NCI-H2107 treated with DMSO at 0.1 percent for 48 hours (cell line): Measurements from ENCODE around the gene SLC10A7.

Experiments used
- DNase-seq: peaks from one replicate; lab custom pipeline; 2025; ENCODE audit not compliant: unreplicated experiment; lab: John Stamatoyannopoulos, UW

Gene SLC10A7

DNA sequence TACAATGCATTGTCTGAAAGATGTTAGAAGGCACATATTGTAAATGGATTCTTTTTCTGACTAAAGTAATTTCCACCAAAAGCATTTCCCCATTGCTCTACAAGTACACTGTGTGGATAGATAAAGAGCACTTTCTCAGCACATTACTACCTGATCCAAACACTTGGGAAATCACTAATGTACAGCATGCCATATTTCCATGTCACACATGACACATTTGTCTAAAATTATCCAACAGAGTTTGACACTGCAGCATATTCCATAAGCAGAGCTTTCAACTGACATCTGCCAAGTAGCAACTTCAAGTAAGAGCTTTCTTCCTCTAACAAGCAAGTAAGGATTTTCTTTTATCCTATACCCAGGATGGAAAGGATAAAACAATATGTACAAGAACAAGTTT lies 257.9 kb downstream of the SLC10A7 start:
- no peak for DNase-seq

DNA sequence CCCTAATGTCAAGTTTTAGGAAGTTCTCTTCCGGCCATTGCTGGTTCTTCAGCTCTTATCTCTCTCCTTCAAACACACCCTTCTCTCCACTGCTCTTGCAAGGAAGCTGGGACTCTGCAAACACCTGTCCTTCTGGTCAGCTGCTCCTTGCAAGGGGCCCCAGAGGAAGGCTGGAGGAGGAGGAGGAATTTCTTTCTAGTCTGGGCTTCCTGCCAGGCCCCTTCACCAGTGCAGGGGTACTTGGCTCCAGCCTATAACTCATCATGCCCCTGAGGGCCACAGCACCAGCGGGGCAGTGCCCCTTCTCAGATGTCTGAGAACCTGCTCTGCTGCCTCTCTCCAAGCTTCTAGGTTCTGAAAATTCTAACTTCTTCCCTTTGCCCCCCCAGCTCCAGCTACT lies 260.7 kb downstream of the SLC10A7 start:
- no peak for DNase-seq

DNA sequence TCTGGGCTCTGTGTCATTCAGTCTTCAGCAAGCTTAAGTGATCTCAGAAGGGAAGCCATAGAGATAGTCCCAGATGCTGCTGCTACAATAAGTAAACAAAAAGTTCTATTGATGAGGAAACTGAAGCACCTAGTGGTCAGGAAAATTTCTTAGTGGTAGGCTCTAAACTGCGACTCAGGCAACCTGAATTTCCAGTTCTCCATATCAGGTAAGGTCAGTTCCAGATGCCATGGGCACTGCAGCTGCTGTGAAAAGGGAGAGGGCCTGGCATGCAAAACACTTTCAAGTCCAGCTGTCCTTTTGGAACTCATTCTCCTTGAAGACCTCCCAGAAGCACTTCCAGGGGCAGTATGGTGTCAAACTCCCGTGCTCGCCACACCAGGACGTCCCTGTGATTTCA lies 261.2 kb downstream of the SLC10A7 start:
- no peak for DNase-seq

DNA sequence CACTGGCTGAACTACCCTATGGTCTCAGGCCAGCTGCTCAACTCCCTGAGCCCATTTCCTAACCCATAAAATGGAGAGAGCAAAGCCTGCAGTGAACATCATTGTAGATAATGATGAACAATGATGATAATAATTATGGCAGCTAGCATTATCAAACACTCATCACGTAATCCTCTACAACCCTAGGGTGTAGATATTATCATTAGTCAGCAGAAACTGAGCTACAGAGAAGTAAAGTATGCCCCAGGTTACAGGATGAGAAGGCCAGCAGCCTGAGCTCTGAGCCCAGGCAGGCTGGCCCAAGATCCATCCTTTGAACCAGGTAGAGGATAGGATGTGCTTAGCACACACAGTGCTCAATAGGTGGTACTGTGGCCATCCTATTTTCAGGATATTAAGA lies 264.2 kb downstream of the SLC10A7 start:
- DNase-seq, result no peak

- DNase-seq, result no peak
Observed at GRCh38 chr4:146256328-146256727, 265.4 kb downstream of the SLC10A7 start.

GRCh38 chr4:146255874-146256273 lies 265.9 kb downstream of the SLC10A7 start:
- no peak for DNase-seq

- no peak for DNase-seq
Observed at GRCh38 chr4:146255463-146255862, 266.3 kb downstream of the SLC10A7 start.

GRCh38 chr4:146252969-146253611 lies 268.6 kb downstream of the SLC10A7 start:
- no peak for DNase-seq

DNA sequence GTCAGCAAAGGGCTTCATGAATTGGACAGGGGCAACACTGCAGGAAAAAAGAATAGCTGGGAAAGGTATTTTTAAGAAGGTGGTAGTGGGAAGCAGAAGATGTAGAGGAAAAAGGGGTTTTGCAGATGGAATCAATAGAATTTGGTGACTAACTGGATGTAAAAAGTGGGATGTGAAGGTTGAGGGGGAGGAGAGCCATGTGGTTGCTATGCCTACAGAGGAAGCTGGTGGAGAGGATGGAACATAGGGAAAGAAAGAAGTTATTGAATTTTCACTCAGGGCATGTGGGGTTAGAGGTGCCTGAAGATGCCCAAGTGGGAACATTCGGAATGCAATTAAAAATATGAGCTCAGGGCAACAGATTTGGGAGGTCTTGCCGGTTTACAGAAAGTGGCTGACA lies 274.4 kb downstream of the SLC10A7 start:
- DNase-seq, result no peak

DNA sequence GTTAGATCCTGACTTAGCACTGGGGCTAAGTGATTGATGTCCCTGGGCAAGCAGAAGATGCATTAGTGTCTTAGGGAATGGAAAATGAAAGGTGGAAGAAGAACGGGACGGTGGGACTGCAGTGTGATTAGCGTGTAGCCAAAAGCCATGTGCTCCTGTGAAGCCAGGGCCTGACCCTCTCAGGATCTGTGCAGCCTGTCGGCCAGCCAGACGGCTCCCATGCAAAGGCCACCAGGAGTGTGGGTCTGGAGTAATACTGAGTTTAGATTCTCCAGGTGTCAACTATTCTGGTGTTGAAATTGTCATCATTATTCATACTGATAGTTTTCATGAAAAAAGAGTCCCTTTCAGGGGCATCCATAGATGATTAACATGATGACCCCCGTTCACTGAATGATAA lies 275.4 kb downstream of the SLC10A7 start:
- DNase-seq, result no peak

DNA sequence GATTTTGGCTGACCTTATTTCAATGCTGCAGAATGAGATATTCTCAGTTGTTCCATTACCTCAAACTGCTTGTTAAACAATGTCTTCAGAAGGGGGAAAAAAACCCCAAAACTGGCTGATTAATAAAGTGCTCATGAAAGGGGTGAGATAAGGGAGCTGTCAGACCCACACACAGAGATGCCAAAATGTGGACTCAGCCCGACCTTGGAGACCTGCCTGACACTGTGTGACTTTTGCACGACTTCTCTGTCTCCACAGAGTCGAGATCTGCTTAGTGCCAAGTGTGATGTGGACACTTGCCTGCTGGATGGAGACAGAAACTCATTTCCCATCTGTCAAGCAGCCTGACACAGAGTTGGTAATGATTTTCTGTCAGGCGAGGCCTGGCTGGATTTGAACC lies 275.9 kb downstream of the SLC10A7 start:
- DNase-seq, result no peak

DNA sequence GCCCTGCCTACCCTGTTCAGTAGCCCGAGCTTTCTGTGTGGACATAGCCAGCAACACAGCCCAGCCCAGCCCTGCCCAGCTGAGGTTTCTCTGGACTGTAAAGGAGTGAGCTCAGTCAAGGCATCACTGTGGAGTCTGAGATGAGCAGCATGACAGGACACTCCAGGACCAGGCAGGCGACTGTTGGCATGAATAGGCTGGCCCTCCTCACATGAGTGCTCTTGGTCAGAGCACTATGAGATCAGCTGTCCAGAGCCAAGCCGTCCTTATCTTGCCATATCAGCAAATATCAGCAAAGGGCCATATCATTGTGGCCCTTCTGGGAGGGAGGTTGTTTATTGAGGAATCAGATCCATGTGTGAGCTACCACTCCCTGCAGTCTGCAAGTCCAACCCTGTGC lies 276.5 kb downstream of the SLC10A7 start:
- DNase-seq, result no peak

DNA sequence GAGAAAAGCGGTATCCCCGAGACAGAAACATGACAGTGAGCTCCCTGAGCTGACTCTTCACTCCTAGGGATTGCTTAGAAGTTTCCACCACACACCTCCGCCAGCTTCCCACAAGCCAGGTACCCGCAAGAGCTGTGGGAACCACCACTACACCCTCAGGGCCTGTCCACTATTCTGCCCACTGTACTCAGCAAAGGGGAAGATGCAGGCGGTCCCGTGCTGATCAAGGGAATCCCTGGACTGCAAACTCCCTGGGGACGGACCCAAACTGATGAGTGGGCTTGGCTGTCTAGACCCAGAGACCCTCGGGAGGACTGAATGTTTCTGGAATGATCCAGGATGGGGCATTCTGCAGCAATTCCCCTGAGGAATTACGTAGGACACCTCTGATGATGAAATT lies 277.2 kb downstream of the SLC10A7 start:
- no peak for DNase-seq

GRCh38 chr4:146243883-146244277 lies 277.9 kb downstream of the SLC10A7 start:
- DNase-seq, result no peak

DNA sequence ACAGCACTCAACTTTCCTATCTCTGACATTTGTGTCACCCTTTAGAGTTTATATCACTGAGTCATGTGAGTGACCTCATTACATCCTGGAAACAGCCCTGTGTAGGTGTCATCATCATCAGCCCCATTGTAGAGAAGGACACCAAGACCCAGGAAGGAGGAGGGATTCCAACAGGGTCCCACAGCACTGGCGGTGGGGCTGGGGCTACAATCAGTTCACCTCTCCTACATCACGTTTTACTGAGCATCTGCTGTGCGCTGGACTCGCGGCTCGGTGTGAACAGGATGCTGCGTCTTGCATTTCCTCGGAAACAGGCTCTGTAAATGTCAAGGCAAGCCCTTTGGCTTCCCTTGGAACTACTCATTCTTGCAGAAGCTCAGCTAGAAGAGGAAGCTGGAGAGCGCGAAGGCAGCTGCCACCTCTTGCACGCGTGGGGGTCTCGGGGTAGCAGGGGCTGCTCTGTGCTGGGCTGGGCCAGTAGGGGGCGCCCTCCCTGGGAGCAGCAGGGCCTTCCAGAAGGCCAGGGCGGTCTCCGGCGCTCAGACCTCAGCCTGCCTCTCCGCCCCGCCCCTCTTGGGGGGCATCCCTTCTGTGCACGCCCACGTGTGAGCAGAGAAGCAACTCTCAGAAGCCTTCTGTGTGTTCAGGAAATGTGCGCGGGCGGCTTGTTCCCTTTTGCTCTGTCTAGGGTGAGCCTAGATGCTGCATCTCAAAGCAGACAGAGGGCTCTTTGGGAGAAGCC lies 278.4 kb downstream of the SLC10A7 start:
- no peak for DNase-seq

DNA sequence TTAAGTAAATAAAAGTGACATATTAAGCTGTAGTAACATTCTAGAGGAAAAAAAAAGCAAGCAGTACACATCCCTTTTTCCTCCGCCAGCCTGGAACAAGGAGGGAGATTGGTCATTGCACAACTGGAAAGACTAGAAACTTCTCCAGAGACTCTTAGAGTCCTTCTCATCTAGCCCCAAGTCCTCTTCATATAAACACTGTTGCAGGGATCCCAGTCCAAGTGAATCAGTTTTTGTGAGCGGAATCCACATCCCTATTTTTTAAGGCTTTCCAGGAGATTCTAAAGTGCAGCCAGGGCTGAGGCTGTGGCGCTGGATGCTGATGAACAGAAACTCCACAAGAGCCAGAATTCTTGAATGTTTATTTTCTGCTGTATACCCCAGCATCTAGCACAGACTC lies 283.6 kb downstream of the SLC10A7 start:
- no peak for DNase-seq

DNA sequence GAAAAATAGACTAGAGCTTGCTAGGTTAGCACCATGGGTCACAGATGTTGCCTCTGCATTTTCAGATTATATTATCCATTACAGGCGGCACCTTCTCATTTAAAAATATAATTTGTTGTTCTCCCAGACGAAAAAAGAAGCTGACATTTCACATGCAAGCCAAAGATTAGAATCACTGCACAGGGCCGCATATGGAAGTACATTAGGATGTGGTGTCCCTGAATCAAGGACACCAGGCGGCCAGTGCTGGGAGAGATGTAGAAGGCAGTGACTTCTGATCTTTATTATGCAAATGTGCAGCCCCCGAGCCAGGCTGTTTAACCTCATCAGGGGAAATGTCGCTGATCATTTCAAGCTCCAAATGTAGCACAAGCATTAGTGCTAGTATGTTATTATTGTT lies 284.6 kb downstream of the SLC10A7 start:
- DNase-seq, result no peak

DNA sequence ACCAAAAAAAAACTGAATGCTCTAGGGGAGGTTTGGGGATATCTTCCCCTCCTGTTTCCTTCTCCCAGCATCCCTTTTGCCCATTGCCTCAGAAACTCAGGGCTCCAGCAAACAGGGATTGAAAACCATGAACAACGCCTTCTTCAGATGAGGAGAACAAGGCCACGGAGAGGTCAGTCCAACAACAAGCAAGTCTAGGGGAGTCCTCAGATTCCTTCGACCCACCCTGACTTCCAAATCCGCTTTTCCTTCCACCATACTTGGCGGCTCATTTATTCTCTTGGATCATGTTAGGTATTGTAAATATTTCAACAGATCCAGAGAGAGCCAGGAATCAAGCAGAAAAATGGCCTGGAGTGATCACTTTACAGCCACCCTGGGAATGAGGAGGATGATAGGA lies 285.5 kb downstream of the SLC10A7 start:
- no peak for DNase-seq

- no peak for DNase-seq
Observed at GRCh38 chr4:146235654-146236177, 286.0 kb downstream of the SLC10A7 start.

DNA sequence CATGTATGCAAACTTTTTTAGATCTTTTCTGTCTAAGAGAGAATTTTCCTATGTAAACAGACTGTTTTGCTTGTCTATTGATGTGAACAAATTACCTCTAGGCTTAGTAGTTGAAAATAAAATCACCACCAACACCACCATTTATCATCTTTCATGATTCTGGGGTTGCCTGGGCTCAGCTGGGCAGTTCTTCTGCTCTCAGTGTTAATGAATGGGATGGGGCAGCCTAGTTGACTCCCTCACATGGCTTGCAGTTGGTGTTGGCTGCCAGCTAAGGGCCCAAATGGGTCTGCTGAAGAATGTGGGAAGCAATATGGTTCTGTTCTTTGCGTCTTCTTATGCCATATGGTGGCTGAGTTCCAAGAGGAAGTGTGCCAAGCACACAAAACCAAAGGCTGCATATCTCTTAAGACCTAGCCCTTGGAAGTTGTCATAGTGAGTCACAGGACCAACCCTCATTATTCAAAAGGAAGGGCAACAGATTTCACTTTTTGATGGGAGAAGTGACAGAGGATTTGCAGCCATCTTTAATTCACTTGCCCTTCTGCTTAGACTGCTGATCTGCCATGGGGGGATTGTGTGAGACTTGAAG lies 289.5 kb downstream of the SLC10A7 start:
- DNase-seq, result no peak

DNA sequence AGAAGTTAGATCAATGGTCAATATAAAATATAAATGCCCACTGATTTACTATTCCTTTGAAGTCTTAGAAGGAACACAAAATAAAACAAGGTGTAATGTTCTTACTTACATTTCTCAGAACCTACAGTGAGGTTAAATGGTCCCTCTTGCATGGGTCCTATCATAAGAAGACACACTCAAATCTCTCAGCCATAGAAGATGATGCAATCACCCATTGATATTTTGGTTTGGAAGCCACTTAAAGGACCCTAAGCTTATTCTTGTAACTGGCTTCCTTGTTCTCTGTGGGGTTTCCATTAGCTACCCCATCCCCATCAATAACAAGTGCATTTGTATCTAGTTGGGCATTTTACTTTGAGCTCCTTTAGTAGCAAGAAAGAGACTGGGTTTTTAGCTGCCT lies 292.3 kb downstream of the SLC10A7 start:
- DNase-seq, result no peak

DNA sequence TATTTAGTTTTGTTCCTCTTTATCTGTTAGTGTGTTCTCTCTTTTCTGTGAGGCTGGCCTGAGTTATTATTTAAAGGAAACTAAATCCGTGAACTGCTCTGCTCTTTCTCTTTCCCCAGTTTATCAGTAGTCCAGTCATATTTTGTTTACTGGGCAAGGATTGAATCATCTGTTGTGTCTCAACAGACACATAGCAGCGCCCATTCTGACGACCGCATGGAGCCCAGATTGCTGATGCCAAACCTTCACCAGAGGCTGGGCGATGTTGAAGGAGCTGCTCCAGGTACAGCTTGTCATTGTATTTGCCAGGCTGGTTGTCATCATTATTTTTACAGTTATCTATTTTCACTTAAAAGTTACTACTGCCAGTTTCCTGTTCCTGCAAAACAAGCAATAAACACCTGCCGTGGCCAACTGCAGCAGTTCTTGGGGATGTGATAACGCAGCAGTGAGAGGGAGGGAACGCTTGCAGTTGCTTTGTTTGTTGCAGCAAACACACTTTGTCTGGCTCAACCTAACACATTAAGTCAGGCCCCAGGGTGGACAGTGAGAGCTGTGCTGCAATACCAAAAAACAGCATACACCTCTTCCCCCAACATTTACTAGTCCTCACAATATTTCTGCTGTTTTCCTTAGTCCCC lies 297.3 kb downstream of the SLC10A7 start:
- DNase-seq, result no peak
